Mesenchymal stem cell (in vitro differentiated cells and primary cell): ENCODE data around the gene LARP6.

Source experiments
- DNase-seq: peaks from one replicate; pipeline ENCODE4 v3.0.0-alpha.2; 2013
- H2AFZ ChIP-seq: one replicate; pipeline ENCODE4 v1.6.1; 2013; ENCODE audit warnings: low read depth, mild to moderate bottlenecking, control low read depth, inconsistent platforms, low read length, moderate library complexity
- H2AK5ac ChIP-seq: 2 replicates; pipeline ENCODE4 v1.6.1; 2013; ENCODE audit warnings: low read length, moderate library complexity, mild to moderate bottlenecking, inconsistent platforms; ENCODE audit not compliant: severe bottlenecking
- H2BK120ac ChIP-seq: one replicate; pipeline ENCODE4 v1.6.1; 2013; ENCODE audit warnings: low read depth, mild to moderate bottlenecking, inconsistent platforms, low read length, moderate library complexity
- H2BK12ac ChIP-seq, 2 experiments: one replicate each; pipeline ENCODE4 v1.6.1; 2013; ENCODE audit warnings: inconsistent platforms in 2 of 2, low read length in 2 of 2, mild to moderate bottlenecking in 2 of 2, moderate library complexity in 2 of 2, control low read depth in 1 of 2
- H2BK15ac ChIP-seq: one replicate; pipeline ENCODE4 v1.6.1; 2013; ENCODE audit warnings: mild to moderate bottlenecking, low read depth, inconsistent platforms; ENCODE audit not compliant: poor library complexity, severe bottlenecking
- H2BK5ac ChIP-seq: 2 replicates; pipeline ENCODE4 v1.6.1; 2013; ENCODE audit warnings: low read depth, mild to moderate bottlenecking, low read length, control low read depth, inconsistent platforms; ENCODE audit not compliant: poor library complexity, severe bottlenecking
- H3K14ac ChIP-seq, 2 experiments: one replicate each; pipeline ENCODE4 v1.6.1; 2013; ENCODE audit warnings: inconsistent platforms in 2 of 2, low read length in 2 of 2, control low read depth in 1 of 2, mild to moderate bottlenecking in 1 of 2, moderate library complexity in 1 of 2
- H3K18ac ChIP-seq, 2 experiments: one replicate each; pipeline ENCODE4 v1.6.1; 2013; ENCODE audit warnings: inconsistent platforms in 2 of 2, low read length in 2 of 2, control low read depth in 1 of 2, low read depth in 1 of 2, mild to moderate bottlenecking in 1 of 2
- H3K23ac ChIP-seq, 2 experiments: one replicate each; pipeline ENCODE4 v1.6.1; 2013; ENCODE audit warnings: inconsistent platforms in 2 of 2, low read length in 2 of 2, mild to moderate bottlenecking in 2 of 2, moderate library complexity in 2 of 2, control low read depth in 1 of 2
- H3K27ac ChIP-seq: 2 replicates; pipeline ENCODE4 v1.5.1; 2013; ENCODE audit warnings: mild to moderate bottlenecking, moderate library complexity, low read length, control low read depth, inconsistent platforms; ENCODE audit not compliant: poor library complexity, severe bottlenecking
- H3K27me3 ChIP-seq, 2 experiments: 2 replicates each; pipeline versions ENCODE4 v1.6.1 to v1.7.0; 2013; ENCODE audit warnings: low read length in 2 of 2, mild to moderate bottlenecking in 2 of 2, moderate library complexity in 2 of 2, control low read depth in 1 of 2, inconsistent platforms in 1 of 2; ENCODE audit not compliant: control insufficient read depth in 1 of 2, insufficient read depth in 1 of 2
- H3K36me3 ChIP-seq, 2 experiments: 2 replicates each; pipeline versions ENCODE4 v1.6.1 to v1.7.0; 2013; ENCODE audit warnings: low read length in 2 of 2, control low read depth in 1 of 2, inconsistent platforms in 1 of 2, low read depth in 1 of 2, mild to moderate bottlenecking in 1 of 2; ENCODE audit not compliant: insufficient read depth in 2 of 2, control insufficient read depth in 1 of 2
- H3K4ac ChIP-seq, 2 experiments: one replicate each; pipeline ENCODE4 v1.6.1; 2013; ENCODE audit warnings: inconsistent platforms in 2 of 2, low read length in 2 of 2, mild to moderate bottlenecking in 2 of 2, moderate library complexity in 2 of 2, control low read depth in 1 of 2, low read depth in 1 of 2
- H3K4me1 ChIP-seq: 2 replicates; pipeline ENCODE4 v1.6.1; 2013; ENCODE audit warnings: low read depth, low read length, control low read depth; ENCODE audit not compliant: control insufficient read depth, insufficient read depth
- H3K4me2 ChIP-seq: 2 replicates; pipeline ENCODE4 v1.6.1; 2013; ENCODE audit warnings: low read length, mild to moderate bottlenecking, inconsistent platforms; ENCODE audit not compliant: poor library complexity, severe bottlenecking
- H3K4me3 ChIP-seq, 2 experiments: 2 replicates each; pipeline versions ENCODE4 v1.5.1 to v1.7.0; 2013; ENCODE audit warnings: low read length in 2 of 2, mild to moderate bottlenecking in 2 of 2, control low read depth in 1 of 2, low read depth in 1 of 2; ENCODE audit not compliant: insufficient read depth in 1 of 2
- H3K79me1 ChIP-seq: replicated peaks from 2 replicates; pipeline ENCODE4 v1.6.1; 2013; ENCODE audit warnings: mild to moderate bottlenecking, control low read depth, low read length, inconsistent platforms; ENCODE audit not compliant: poor library complexity, severe bottlenecking
- H3K9ac ChIP-seq: 2 replicates; pipeline ENCODE4 v1.7.0; 2013; ENCODE audit warnings: mild to moderate bottlenecking, low read length, moderate library complexity
- H3K9me3 ChIP-seq: 2 replicates; pipeline ENCODE4 v1.7.0; 2013; ENCODE audit warnings: mild to moderate bottlenecking, low read length; ENCODE audit not compliant: control insufficient read depth
- H4K8ac ChIP-seq: one replicate; pipeline ENCODE4 v1.6.1; 2013; ENCODE audit warnings: inconsistent platforms, mild to moderate bottlenecking, low read length, moderate library complexity
- H4K91ac ChIP-seq: one replicate; pipeline ENCODE4 v1.6.1; 2013; ENCODE audit warnings: mild to moderate bottlenecking, low read length, inconsistent platforms
- WGBS: methylation state at CpG from one replicate; pipeline ENCODE4 v1.1.7; 2013; ENCODE audit warnings: mixed read lengths; 5-methylcytosine and 5-hydroxymethylcytosine counted together

LARP6 gene

DNA sequence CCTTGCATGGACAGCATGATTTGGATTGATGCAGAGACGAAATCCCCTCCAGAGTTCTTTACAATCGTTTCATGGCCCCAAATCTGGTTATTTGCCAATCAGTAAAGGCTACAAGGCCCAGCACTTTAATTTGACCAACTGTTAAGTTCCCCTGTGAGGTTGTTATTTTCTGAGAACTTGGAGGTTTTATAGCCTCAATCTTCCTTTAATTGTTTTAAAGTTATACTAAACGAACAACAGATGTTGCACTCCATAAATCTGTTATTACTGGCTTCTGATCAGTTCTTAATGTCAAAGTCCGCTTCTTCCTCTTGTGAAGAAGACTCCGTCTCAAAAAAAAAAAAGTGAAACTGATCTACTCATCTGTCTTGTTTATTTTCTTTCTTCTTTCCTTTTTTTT lies 30.8 kb downstream of the LARP6 start:
- 70% methylated on average over 5 of the region's 5 CpGs for WGBS
- no peaks in the 10 kb centered on the region for H3K36me3 ChIP-seq
- H2BK120ac ChIP-seq = no peak overlapping the region

DNA sequence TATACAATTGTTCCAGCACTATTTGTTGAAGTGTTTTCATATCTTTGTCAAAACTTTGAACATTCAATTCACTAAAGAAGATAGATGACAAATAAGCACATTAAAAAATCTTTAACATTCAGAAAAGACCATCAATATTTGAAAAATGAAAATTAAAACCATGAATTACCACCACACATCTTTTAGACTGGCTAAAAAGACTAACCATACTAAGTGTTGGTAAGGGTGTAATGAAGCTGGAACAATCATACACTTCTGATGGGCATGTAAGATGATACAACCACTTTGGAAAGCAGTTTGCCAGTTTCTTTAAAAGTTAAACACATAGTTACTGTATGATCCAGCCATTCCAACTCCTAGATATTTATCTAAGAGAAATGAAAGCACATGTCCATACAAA lies 33.7 kb downstream of the LARP6 start:
- no peaks in the 10 kb centered on the region for H3K79me1 ChIP-seq
- no peak overlapping the region for H2BK12ac ChIP-seq
- H3K9me3 ChIP-seq = no peaks in the 10 kb centered on the region
- H2AFZ ChIP-seq = no peak overlapping the region
- H3K9ac ChIP-seq = no peak overlapping the region
- H3K4me2 ChIP-seq = no peak overlapping the region
- no peak overlapping the region for H3K4ac ChIP-seq
- H3K4me1 ChIP-seq = peaks cover 4% of the 10 kb centered on the region
- H3K27ac ChIP-seq = no peak overlapping the region
- no peak overlapping the region for H2BK15ac ChIP-seq
- no peak overlapping the region for H3K14ac ChIP-seq
- no peak for DNase-seq
- no peak overlapping the region for H3K4me3 ChIP-seq
- no peak overlapping the region for H2AK5ac ChIP-seq
- H4K91ac ChIP-seq = no peak overlapping the region
- H2BK5ac ChIP-seq = no peak overlapping the region
- no peak overlapping the region for H3K18ac ChIP-seq
- H3K23ac ChIP-seq = no peak overlapping the region
- no peak overlapping the region for H2BK120ac ChIP-seq
- no peaks in the 10 kb centered on the region for H3K36me3 ChIP-seq
- no peak overlapping the region for H4K8ac ChIP-seq
- H3K27me3 ChIP-seq = no peaks in the 10 kb centered on the region

More for the DNA sequence above, 30.8 kb downstream of the LARP6 start:
- Histone ChIP-seq H3K4me3 (peak overlapping the region in 1 of 2 experiments; percentile 51), H2BK15ac (no peak overlapping the region), H3K79me1 (peaks cover 4% of the 10 kb centered on the region), H2BK5ac (no peak overlapping the region), H2AFZ (no peak overlapping the region), H3K18ac (no peak overlapping the region), H3K23ac (no peak overlapping the region), H4K91ac (no peak overlapping the region), H4K8ac (no peak overlapping the region), H3K4me2 (no peak overlapping the region), H3K9me3 (no peaks in the 10 kb centered on the region), H3K14ac (no peak overlapping the region), H3K27me3 (no peaks in the 10 kb centered on the region), H3K9ac (peak overlapping the region; percentile 47), H3K4ac (no peak overlapping the region), H3K4me1 (peaks cover 6% of the 10 kb centered on the region), H3K27ac (no peak overlapping the region), H2AK5ac (no peak overlapping the region), H2BK12ac (no peak overlapping the region)
- no peak for DNase-seq

DNA sequence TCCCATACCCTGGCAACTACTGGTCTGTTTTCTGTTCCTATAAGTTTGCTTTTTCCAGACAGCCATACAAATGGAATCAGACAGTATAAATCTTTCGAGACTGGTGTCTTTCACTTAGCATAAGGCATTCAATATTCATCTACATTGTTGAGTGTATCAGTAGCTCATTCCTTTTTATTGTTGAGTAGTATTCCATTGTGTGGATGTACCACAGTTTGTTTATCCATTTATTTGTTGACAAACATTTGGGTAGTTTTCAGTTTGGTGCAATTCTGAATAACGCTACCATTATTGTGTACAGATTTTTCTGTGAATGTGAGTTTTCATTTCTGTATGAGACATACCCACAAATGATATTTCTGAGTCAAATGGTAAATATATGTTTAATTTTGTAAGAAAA lies 35.4 kb downstream of the LARP6 start:
- H3K4me1 ChIP-seq = peaks cover 4% of the 10 kb centered on the region
- no peak overlapping the region for H3K4me3 ChIP-seq
- H3K79me1 ChIP-seq = no peaks in the 10 kb centered on the region
- H3K18ac ChIP-seq = no peak overlapping the region
- H3K4ac ChIP-seq = no peak overlapping the region
- H2AK5ac ChIP-seq = no peak overlapping the region
- no peak overlapping the region for H3K9ac ChIP-seq
- H2BK120ac ChIP-seq = no peak overlapping the region
- H2BK15ac ChIP-seq = no peak overlapping the region
- no peaks in the 10 kb centered on the region for H3K9me3 ChIP-seq
- no peak overlapping the region for H3K4me2 ChIP-seq
- H3K23ac ChIP-seq = no peak overlapping the region
- no peaks in the 10 kb centered on the region for H3K36me3 ChIP-seq
- no peak overlapping the region for H3K14ac ChIP-seq
- DNase-seq = no peak
- no peak overlapping the region for H2BK5ac ChIP-seq
- no peak overlapping the region for H2BK12ac ChIP-seq
- WGBS = 100% methylated on average over 1 of the region's 2 CpGs
- H3K27me3 ChIP-seq = no peaks in the 10 kb centered on the region
- H4K91ac ChIP-seq = no peak overlapping the region
- H4K8ac ChIP-seq = no peak overlapping the region
- no peak overlapping the region for H2AFZ ChIP-seq
- H3K27ac ChIP-seq = no peak overlapping the region

DNA sequence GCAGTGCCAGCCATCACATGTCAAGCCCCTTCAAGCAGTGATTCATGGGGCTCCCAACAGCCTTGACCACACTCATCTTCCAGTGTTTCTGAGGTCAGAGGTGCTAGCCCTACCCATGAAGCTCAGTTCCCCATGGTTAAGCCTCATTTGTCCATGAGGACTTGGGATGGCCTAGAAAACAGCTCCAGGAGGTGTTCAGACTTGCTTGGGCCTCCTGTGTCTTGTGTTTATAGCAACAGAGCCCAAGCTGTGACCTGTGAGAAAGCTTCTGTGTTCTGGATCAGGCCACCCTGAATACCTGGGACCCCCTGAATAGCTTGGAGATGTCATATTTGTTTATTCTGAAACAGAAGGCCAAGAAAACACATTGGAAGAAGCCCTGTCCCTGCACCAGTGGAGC lies 36.7 kb downstream of the LARP6 start:
- no peak overlapping the region for H3K4me3 ChIP-seq
- H3K27ac ChIP-seq = no peak overlapping the region
- DNase-seq = no peak
- no peak overlapping the region for H2AK5ac ChIP-seq
- H2BK5ac ChIP-seq = no peak overlapping the region
- no peaks in the 10 kb centered on the region for H3K36me3 ChIP-seq
- H2BK15ac ChIP-seq = no peak overlapping the region
- H2AFZ ChIP-seq = no peak overlapping the region
- H3K14ac ChIP-seq = no peak overlapping the region
- no peak overlapping the region for H3K9ac ChIP-seq
- H3K9me3 ChIP-seq = no peaks in the 10 kb centered on the region
- H3K18ac ChIP-seq = no peak overlapping the region
- no peak overlapping the region for H3K4me2 ChIP-seq
- no peaks in the 10 kb centered on the region for H3K27me3 ChIP-seq
- H4K8ac ChIP-seq = peak overlapping the region; percentile 17
- H2BK120ac ChIP-seq = no peak overlapping the region
- peaks cover 4% of the 10 kb centered on the region for H3K4me1 ChIP-seq
- no peak overlapping the region for H2BK12ac ChIP-seq
- no peak overlapping the region for H4K91ac ChIP-seq
- no peak overlapping the region for H3K4ac ChIP-seq
- H3K23ac ChIP-seq = no peak overlapping the region
- H3K79me1 ChIP-seq = no peaks in the 10 kb centered on the region
